Liver (tissue), 9 donors: ENCODE data around the gene MACROD1. TPM values are rescaled to one million over a fixed set of nuclear protein-coding genes. Genes with fewer than 3 reads are reported as not detected.

Experiments used
- DNase-seq: peaks from one replicate; pipeline ENCODE4 v3.0.0-alpha.2; 2017; ENCODE audit warnings: low spot score
- H3K27ac ChIP-seq, 2 donors: one replicate each; pipeline ENCODE4 v1.7.0; 2013; ENCODE audit warnings: inconsistent platforms in 2 of 2, low read length in 2 of 2, control low read depth in 1 of 2, low read depth in 1 of 2, mild to moderate bottlenecking in 1 of 2
- H3K27me3 ChIP-seq, 4 donors: one replicate each; pipeline versions ENCODE4 v1.6.1 to v1.7.0; 2013; ENCODE audit warnings: low read length in 3 of 4, inconsistent platforms in 1 of 4, mild to moderate bottlenecking in 1 of 4, moderate library complexity in 1 of 4; ENCODE audit not compliant: control insufficient read depth in 4 of 4, insufficient read depth in 4 of 4
- H3K36me3 ChIP-seq, 4 donors: one replicate each; pipeline versions ENCODE4 v1.6.1 to v1.7.0; 2013; ENCODE audit warnings: low read length in 3 of 4, mild to moderate bottlenecking in 3 of 4, low read depth in 1 of 4, moderate library complexity in 1 of 4; ENCODE audit not compliant: control insufficient read depth in 4 of 4, insufficient read depth in 3 of 4
- H3K4me1 ChIP-seq, 4 donors: one replicate each; pipeline versions ENCODE4 v1.6.1 to v1.7.0; 2013; ENCODE audit warnings: low read length in 3 of 4, mild to moderate bottlenecking in 3 of 4, moderate library complexity in 1 of 4; ENCODE audit not compliant: control insufficient read depth in 4 of 4, insufficient read depth in 4 of 4
- H3K4me3 ChIP-seq, 3 donors: one replicate each; pipeline versions ENCODE4 v1.6.1 to v1.7.0; 2013; ENCODE audit warnings: low read length in 3 of 3, control low read depth in 1 of 3, low read depth in 1 of 3, mild to moderate bottlenecking in 1 of 3
- H3K9ac ChIP-seq, 2 donors: one replicate each; pipeline ENCODE4 v1.7.0; 2013; ENCODE audit warnings: low read length in 2 of 2, mild to moderate bottlenecking in 2 of 2, moderate library complexity in 2 of 2, control low read depth in 1 of 2, low read depth in 1 of 2
- H3K9me3 ChIP-seq, 4 donors: one replicate each; pipeline versions ENCODE4 v1.6.1 to v1.7.0; 2013; ENCODE audit warnings: low read length in 3 of 4; ENCODE audit not compliant: control insufficient read depth in 4 of 4
- EGR1 ChIP-seq, 2 donors: IDR thresholded peaks; 2 replicates each; pipeline ENCODE4 v1.6.1; 2016 to 2018; ENCODE audit warnings: antibody characterized with exemption in 2 of 2, low read depth in 2 of 2
- FOXA1 ChIP-seq: IDR thresholded peaks from 2 replicates; pipeline ENCODE4 v1.6.1; 2016; ENCODE audit warnings: antibody characterized with exemption
- FOXA2 ChIP-seq: IDR thresholded peaks from 2 replicates; pipeline ENCODE4 v1.6.1; 2016; ENCODE audit warnings: antibody characterized with exemption
- GABPA ChIP-seq, 2 donors: IDR thresholded peaks in 1 of 2; conservative IDR thresholded peaks in 1 of 2; 2 replicates each; pipeline ENCODE4 v1.6.1; 2016; ENCODE audit warnings: antibody characterized with exemption in 2 of 2, mild to moderate bottlenecking in 1 of 2, moderate library complexity in 1 of 2
- HNF4A ChIP-seq, 2 donors: conservative IDR thresholded peaks; 2 replicates each; pipeline ENCODE4 v1.6.1; 2016; ENCODE audit warnings: antibody characterized with exemption in 2 of 2, mild to moderate bottlenecking in 2 of 2
- HNF4G ChIP-seq: IDR thresholded peaks from 2 replicates; pipeline ENCODE4 v1.6.1; 2016; ENCODE audit warnings: antibody characterized with exemption
- JUND ChIP-seq, 2 donors: IDR thresholded peaks; 2 replicates each; pipeline ENCODE4 v1.6.1; 2016; ENCODE audit warnings: antibody characterized with exemption in 2 of 2
- NR2F2 ChIP-seq: IDR thresholded peaks from 2 replicates; pipeline ENCODE4 v1.6.1; 2016; ENCODE audit warnings: antibody characterized with exemption
- RAD21 ChIP-seq, 2 donors: IDR thresholded peaks; 2 replicates each; pipeline ENCODE4 v1.6.1; 2016; ENCODE audit warnings: antibody characterized with exemption in 2 of 2, mild to moderate bottlenecking in 2 of 2
- RXRA ChIP-seq, 2 donors: IDR thresholded peaks; 2 replicates each; pipeline ENCODE4 v1.6.1; 2017 to 2018; ENCODE audit warnings: antibody characterized with exemption in 2 of 2, mild to moderate bottlenecking in 1 of 2
- SP1 ChIP-seq: IDR thresholded peaks from 2 replicates; pipeline ENCODE4 v1.6.1; 2018; ENCODE audit warnings: antibody characterized with exemption, mild to moderate bottlenecking
- TAF1 ChIP-seq: conservative IDR thresholded peaks from 2 replicates; pipeline ENCODE4 v1.6.1; 2016; ENCODE audit warnings: antibody characterized with exemption, mild to moderate bottlenecking
- YY1 ChIP-seq: IDR thresholded peaks from 2 replicates; pipeline ENCODE4 v1.6.1; 2016; ENCODE audit warnings: antibody characterized with exemption, mild to moderate bottlenecking
- WGBS: extraction: QIAGEN DNeasy Blood & Tissue Kit; methylation state at CpG from one replicate; pipeline ENCODE4 v1.1.7; 2013; 5-methylcytosine and 5-hydroxymethylcytosine counted together
- polyA plus RNA-seq, 2 donors: library from polyadenylated mRNA; stranded (reverse) in 1 of 2; unstranded in 1 of 2; fragments of 200-250 nt in 1 of 2; fragments of >200 nt in 1 of 2; fragmentation: Nextera tagmentation in 1 of 2; extraction: Ambion mirVana in 1 of 2; gene quantifications; one replicate each; pipeline versions ENCODE4 v1.2.1 to v1.2.3, GENCODE V29; 2013 to 2015
- total RNA-seq, 2 donors: library from RNA; depleted of rRNA; stranded (reverse); fragments of >200 nt; gene quantifications; one replicate each; pipeline ENCODE4 v1.2.3, GENCODE V29; 2014
- TF ChIP-seq, protein P1 (sequence below): IDR thresholded peaks from 2 replicates; pipeline ENCODE4 v1.6.1; 2016; ENCODE audit warnings: antibody characterized with exemption, mild to moderate bottlenecking
- TF ChIP-seq, protein P2 (sequence below): fragments of 150-350 bp; IDR thresholded peaks from 2 replicates; pipeline ENCODE4 v1.5.1; 2017; ENCODE audit warnings: improper control_type of control experiment, low read depth, low read length; ENCODE audit not compliant: missing input control
- TF ChIP-seq, protein P3 (sequence below): IDR thresholded peaks from 2 replicates; pipeline ENCODE4 v1.6.1; 2016; ENCODE audit warnings: antibody characterized with exemption
- TF ChIP-seq, protein P4 (sequence below): IDR thresholded peaks from 2 replicates; pipeline ENCODE4 v1.6.1; 2016; ENCODE audit warnings: antibody characterized with exemption
- TF ChIP-seq, protein P5 (sequence below): IDR thresholded peaks from 2 replicates; pipeline ENCODE4 v1.6.1; 2016; ENCODE audit warnings: antibody characterized with exemption
- donor health status: healthy.
- donor health status: healthy.
- donor health status: healthy.
- donor health status: healthy.
- donor health status: healthy.

MACROD1 gene, protein sequence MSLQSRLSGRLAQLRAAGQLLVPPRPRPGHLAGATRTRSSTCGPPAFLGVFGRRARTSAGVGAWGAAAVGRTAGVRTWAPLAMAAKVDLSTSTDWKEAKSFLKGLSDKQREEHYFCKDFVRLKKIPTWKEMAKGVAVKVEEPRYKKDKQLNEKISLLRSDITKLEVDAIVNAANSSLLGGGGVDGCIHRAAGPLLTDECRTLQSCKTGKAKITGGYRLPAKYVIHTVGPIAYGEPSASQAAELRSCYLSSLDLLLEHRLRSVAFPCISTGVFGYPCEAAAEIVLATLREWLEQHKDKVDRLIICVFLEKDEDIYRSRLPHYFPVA
- total RNA-seq (10 to 100 TPM in 1 of 2 donors, 1 to 10 TPM in 1; 8.9 to 12.6 TPM), polyA plus RNA-seq (10 to 100 TPM; 13.5 to 25.9 TPM)

DNA sequence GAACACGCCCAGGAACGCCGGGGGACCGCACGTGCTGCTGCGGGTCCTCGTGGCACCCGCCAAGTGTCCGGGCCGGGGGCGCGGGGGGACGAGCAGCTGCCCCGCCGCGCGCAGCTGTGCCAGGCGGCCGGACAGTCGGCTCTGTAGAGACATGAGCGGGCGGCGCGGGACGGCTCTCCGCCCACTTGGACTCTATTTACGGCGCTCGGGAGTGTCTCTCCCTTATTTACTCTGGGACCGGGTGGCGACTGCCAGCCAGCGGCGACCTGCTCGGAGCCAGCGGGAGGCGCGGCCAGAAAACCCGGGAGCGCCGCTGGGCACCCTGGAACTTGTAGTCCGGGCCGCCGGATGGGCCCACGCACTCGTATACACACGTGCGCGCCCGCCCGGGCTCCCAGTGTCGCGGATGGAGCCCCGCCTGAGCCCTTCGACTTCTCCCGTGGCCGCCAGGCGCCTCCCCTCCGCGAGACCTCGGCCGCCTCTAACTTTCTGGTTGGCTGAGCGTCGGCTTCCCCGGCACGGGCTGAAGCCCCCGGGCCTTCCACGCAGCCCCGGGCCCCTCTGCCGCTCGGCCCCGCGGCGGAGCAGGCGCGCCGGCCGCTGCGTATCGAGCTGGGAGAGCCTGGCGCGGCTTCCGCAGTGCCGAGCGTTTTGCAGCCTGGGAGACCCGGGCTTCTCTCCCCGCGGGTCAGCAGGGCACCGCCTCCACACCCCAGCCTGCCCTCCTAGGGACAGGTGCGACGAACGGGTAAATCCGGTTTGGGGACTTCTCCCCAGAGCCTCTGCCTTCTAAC is at the start of gene MACROD1:
MACROD1 (minus strand) TSS at position 272 of the 794 bp plus-strand sequence; CDS start at position 153, 119 bp downstream.
- Histone ChIP-seq H3K9me3 (no peaks in the 10 kb centered on the region), H3K27ac (peak within 1 kb of the TSS; percentile 84 to 85), H3K9ac (peak within 1 kb of the TSS; percentile 63 to 79), H3K36me3 (no peaks in the 10 kb centered on the region), H3K4me1 (peaks cover 0 to 13% (median 9%) of the 10 kb centered on the region in 4 donors), H3K27me3 (no peaks in the 10 kb centered on the region), H3K4me3 (peak within 1 kb of the TSS; percentile 76 to 88 (median 86))
- DNase-seq: peak; percentile 75
- WGBS: under 1% methylated on average over 92 of the region's 92 CpGs
- TF ChIP-seq FOXA2 (peak; percentile 92), GABPA (IDR thresholded peaks at IDR 0.05 in 1 of 2, conservative IDR thresholded peaks at IDR 0.05 in 1 of 2) (peak in 1 of 2 donors; percentile 54), HNF4A (conservative IDR thresholded peaks at IDR 0.05) (peak; percentile 30 to 32), RXRA (IDR thresholded peaks at IDR 0.05) (no peak), SP1 (peak; percentile 47), JUND (IDR thresholded peaks at IDR 0.05) (no peak), RAD21 (IDR thresholded peaks at IDR 0.05) (peak in 1 of 2 donors; percentile 34), EGR1 (IDR thresholded peaks at IDR 0.05; ENCODE audit: low read depth in 2 of 2) (peak; percentile 20 to 38), TAF1 (no peak), NR2F2 (no peak), YY1 (peak; percentile 77), HNF4G (no peak), FOXA1 (peak; percentile 95)
- TF ChIP-seq, protein P1, sequence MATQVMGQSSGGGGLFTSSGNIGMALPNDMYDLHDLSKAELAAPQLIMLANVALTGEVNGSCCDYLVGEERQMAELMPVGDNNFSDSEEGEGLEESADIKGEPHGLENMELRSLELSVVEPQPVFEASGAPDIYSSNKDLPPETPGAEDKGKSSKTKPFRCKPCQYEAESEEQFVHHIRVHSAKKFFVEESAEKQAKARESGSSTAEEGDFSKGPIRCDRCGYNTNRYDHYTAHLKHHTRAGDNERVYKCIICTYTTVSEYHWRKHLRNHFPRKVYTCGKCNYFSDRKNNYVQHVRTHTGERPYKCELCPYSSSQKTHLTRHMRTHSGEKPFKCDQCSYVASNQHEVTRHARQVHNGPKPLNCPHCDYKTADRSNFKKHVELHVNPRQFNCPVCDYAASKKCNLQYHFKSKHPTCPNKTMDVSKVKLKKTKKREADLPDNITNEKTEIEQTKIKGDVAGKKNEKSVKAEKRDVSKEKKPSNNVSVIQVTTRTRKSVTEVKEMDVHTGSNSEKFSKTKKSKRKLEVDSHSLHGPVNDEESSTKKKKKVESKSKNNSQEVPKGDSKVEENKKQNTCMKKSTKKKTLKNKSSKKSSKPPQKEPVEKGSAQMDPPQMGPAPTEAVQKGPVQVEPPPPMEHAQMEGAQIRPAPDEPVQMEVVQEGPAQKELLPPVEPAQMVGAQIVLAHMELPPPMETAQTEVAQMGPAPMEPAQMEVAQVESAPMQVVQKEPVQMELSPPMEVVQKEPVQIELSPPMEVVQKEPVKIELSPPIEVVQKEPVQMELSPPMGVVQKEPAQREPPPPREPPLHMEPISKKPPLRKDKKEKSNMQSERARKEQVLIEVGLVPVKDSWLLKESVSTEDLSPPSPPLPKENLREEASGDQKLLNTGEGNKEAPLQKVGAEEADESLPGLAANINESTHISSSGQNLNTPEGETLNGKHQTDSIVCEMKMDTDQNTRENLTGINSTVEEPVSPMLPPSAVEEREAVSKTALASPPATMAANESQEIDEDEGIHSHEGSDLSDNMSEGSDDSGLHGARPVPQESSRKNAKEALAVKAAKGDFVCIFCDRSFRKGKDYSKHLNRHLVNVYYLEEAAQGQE: peak; percentile 70
- TF ChIP-seq, protein P2, sequence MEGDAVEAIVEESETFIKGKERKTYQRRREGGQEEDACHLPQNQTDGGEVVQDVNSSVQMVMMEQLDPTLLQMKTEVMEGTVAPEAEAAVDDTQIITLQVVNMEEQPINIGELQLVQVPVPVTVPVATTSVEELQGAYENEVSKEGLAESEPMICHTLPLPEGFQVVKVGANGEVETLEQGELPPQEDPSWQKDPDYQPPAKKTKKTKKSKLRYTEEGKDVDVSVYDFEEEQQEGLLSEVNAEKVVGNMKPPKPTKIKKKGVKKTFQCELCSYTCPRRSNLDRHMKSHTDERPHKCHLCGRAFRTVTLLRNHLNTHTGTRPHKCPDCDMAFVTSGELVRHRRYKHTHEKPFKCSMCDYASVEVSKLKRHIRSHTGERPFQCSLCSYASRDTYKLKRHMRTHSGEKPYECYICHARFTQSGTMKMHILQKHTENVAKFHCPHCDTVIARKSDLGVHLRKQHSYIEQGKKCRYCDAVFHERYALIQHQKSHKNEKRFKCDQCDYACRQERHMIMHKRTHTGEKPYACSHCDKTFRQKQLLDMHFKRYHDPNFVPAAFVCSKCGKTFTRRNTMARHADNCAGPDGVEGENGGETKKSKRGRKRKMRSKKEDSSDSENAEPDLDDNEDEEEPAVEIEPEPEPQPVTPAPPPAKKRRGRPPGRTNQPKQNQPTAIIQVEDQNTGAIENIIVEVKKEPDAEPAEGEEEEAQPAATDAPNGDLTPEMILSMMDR: no peak
- TF ChIP-seq, protein P3, sequence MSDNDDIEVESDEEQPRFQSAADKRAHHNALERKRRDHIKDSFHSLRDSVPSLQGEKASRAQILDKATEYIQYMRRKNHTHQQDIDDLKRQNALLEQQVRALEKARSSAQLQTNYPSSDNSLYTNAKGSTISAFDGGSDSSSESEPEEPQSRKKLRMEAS: peak; percentile 53
- TF ChIP-seq, protein P4, sequence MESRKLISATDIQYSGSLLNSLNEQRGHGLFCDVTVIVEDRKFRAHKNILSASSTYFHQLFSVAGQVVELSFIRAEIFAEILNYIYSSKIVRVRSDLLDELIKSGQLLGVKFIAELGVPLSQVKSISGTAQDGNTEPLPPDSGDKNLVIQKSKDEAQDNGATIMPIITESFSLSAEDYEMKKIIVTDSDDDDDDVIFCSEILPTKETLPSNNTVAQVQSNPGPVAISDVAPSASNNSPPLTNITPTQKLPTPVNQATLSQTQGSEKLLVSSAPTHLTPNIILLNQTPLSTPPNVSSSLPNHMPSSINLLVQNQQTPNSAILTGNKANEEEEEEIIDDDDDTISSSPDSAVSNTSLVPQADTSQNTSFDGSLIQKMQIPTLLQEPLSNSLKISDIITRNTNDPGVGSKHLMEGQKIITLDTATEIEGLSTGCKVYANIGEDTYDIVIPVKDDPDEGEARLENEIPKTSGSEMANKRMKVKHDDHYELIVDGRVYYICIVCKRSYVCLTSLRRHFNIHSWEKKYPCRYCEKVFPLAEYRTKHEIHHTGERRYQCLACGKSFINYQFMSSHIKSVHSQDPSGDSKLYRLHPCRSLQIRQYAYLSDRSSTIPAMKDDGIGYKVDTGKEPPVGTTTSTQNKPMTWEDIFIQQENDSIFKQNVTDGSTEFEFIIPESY: peak; percentile 18
- TF ChIP-seq, protein P5, sequence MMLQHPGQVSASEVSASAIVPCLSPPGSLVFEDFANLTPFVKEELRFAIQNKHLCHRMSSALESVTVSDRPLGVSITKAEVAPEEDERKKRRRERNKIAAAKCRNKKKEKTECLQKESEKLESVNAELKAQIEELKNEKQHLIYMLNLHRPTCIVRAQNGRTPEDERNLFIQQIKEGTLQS: no peak
